Measurements from ENCODE around the gene SAMMSON. TPM values are rescaled to one million over a fixed set of nuclear protein-coding genes. Genes with fewer than 3 reads are reported as not detected.

Gene SAMMSON
- 3.4 and 12.0 TPM in 2 replicates for total RNA-seq (2011; cell fraction: chromatin; rRNA removed; ENCODE audit: low replicate concordance)
- total RNA-seq (2011; cell fraction: nucleolus; rRNA removed), result 1.8 and 3.3 TPM in 2 replicates
- total RNA-seq (2011; cell fraction: nucleoplasm; rRNA removed), result 8.1 and 10.4 TPM in 2 replicates
- total RNA-seq (2014; rRNA removed) (0.90 and 2.0 TPM in 2 replicates), total RNA-seq (2014; rRNA removed; fragmentation: Illumina TruSeq; extraction: Trizol) (4.4 and 4.8 TPM in 2 replicates), total RNA-seq (2015; rRNA removed; fragmentation: Illumina TruSeq; extraction: Trizol) (2.3 and 2.4 TPM in 2 replicates), total RNA-seq (2021) (1.3 and 1.8 TPM in 2 replicates), polyA plus RNA-seq (2011; rRNA removed) (0.65 TPM in 1 of 2 replicates, not detected in the other), polyA plus RNA-seq (2014; fragmentation: Illumina TruSeq; extraction: Trizol) (1.7 and 2.0 TPM in 2 replicates), polyA plus RNA-seq (2014; fragmentation: Nextera tagmentation; extraction: Ambion mirVana) (1 to 10 TPM; 1.3 to 1.9 TPM), polyA plus RNA-seq (2014; rRNA removed) (1.9 and 2.2 TPM in 2 replicates), polyA minus RNA-seq (2011; rRNA and poly(A)+ RNA removed) (0.54 and 2.9 TPM in 2 replicates), Bru-seq, nascent RNA (percentile 39 among the genes with signal in this experiment), BruChase-seq, experiment 1, labeled RNA remaining after a 2-hour chase (percentile 43 among the genes with signal in this experiment), BruChase-seq, experiment 2, labeled RNA remaining after a 6-hour chase (percentile 44 among the genes with signal in this experiment)
- polyA plus RNA-seq (2011; cell fraction: cytosol; rRNA removed), result 0.12 TPM in 1 of 2 replicates, not detected in the other
- 0.27 and 1.1 TPM in 2 replicates for polyA plus RNA-seq (2011; cell fraction: nucleus; rRNA removed)
- 0.70 and 1.4 TPM in 2 replicates for polyA plus RNA-seq (2012)
- polyA minus RNA-seq (2011; cell fraction: cytosol; rRNA and poly(A)+ RNA removed), result 0.86 TPM in 1 of 2 replicates, not detected in the other
- 1.00 and 3.8 TPM in 2 replicates for polyA minus RNA-seq (2011; cell fraction: nucleus; rRNA and poly(A)+ RNA removed)
- long read RNA-seq, experiment 1, partial matches to known transcripts, result 0 of 10 reads
- long read RNA-seq, experiment 1, other reads (novel, unspliced or antisense), result 9 of 10 reads
- long read RNA-seq, experiment 2, partial matches to known transcripts, result 0 of 1 reads
- long read RNA-seq, experiment 2, other reads (novel, unspliced or antisense), result 1 of 1 reads
- long read RNA-seq, experiment 3, partial matches to known transcripts, result 0 of 1 reads
- long read RNA-seq, experiment 3, other reads (novel, unspliced or antisense), result 1 of 1 reads

DNA sequence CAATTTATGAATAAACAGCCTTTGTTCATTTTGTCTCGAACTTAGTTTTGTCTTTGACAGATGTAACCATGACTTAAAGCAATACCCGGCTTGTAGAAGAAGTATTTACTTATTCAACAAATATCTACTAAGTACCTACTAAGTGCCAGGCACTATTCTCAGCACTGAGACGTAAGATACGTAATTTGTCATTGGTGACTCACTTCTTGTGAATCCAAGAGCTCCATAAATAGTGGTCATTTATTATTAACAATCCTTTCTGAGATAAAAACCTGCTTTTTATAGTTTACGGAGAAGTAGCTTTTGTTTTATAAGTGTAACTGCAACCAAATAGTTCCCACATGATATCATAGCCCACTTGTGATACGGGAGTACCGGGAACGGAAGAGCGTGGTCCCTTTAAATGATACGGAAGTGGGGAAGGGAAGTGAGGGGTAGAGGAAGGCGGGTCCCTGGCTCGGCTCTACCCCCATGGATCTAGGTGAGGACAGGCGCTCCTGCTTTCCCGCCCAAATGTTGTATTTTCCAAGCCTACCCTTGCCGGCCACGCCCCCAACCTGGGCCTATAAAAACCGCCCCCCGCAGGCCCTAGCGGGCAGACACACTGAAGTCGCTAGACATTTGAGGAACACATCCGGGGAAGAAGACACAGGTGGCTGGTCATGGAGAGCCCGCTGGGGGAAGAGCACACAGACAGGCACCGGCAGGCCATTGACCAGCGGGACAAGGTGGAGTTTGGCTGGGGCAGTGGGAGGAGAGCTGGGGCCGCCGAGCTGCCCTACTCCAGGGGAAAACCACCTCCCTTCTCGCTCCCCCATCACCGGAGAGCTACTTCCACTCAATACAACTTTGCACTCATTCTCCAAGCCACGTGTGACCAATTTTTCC lies at the start of gene SAMMSON:
TSS of gene SAMMSON (plus strand) at position 594 of the 888 bp plus-strand sequence.
- Histone ChIP-seq H3K4me3 (peak within 1 kb of the TSS; percentile 53), H3K9me1 (ENCODE audit: control insufficient read depth, insufficient read depth, low read length) (no peaks in the 10 kb centered on the region), H2AFZ (ENCODE audit: low read depth, low read length) (peak within 1 kb of the TSS; percentile 82), H3K9ac (ENCODE audit: insufficient read depth in 1 of 2, low read depth in 2 of 2, low read length in 2 of 2) (peak within 1 kb of the TSS; percentile 75 to 93), H3K79me2 (ENCODE audit: control insufficient read depth, insufficient read depth, low read length) (no peaks in the 10 kb centered on the region), H3K27ac (ENCODE audit: extremely low read depth, low read depth, low read length) (peak within 1 kb of the TSS; percentile 79), H3K9me3 (replicated peaks; ENCODE audit: control insufficient read depth, insufficient read depth, low read depth, low read length) (no peaks in the 10 kb centered on the region; the same call in 1 of the 2 replicates), H4K20me1 (replicated peaks; ENCODE audit: control insufficient read depth, insufficient read depth, low read length) (no peaks in the 10 kb centered on the region), H3K4me1 (replicated peaks in 1 of 2; ENCODE audit: control insufficient read depth in 2 of 2, insufficient read depth in 2 of 2, low read length in 2 of 2) (peaks cover 0 to 5% of the 10 kb centered on the region in 2 experiments; a peak in 2 of 5 replicates), H3K27me3 (ENCODE audit: control insufficient read depth in 2 of 2, insufficient read depth in 2 of 2, low read length in 2 of 2) (no peaks in the 10 kb centered on the region), H3K4me2 (ENCODE audit: insufficient read depth, low read length) (peak within 1 kb of the TSS; percentile 85), H3K36me3 (ENCODE audit: control insufficient read depth, insufficient read depth, low read length) (no peaks in the 10 kb centered on the region)
- peak; percentile 93 for ATAC-seq
- 5% methylated on average over 18 of the region's 29 CpGs for WGBS (ENCODE audit: insufficient coverage, low coverage, missing lambda C conversion rate)
- in situ Hi-C loops (cut with MboI) (no loop called here), intact Hi-C loops (cut with micrococcal nuclease) (no loop called here)
- ChIA-PET POLR2A (interaction anchor here (0.7 to 3.3 kb wide), 6 partner anchors 8 to 346 kb away, joined by 3 to 8 read pairs (median 4); no protein-coding TSS in a partner anchor), CTCF (ENCODE audit: low intra/inter-chr PET ratio) (no interaction called here)
- peak; percentile 76 to 94 (median 82) for DNase-seq (ENCODE audit: extremely low read depth in 1 of 4, low spot score in 3 of 4)
- no TSS peak for BruUV-seq (replicated peaks)
- peak; percentile 95 for FAIRE-seq
- no peak for TF ChIP-seq RBM25 (IDR thresholded peaks at IDR 0.05; ENCODE audit: low read depth, low read length, severe bottlenecking)
- TF ChIP-seq POLR2H (tag; IDR thresholded peaks at IDR 0.05; ENCODE audit: low read depth), result peak; percentile 97
- no peak for TF ChIP-seq ZNF41 (CRISPR knock-in tag; conservative IDR thresholded peaks at IDR 0.05)
- TF ChIP-seq, protein P1, sequence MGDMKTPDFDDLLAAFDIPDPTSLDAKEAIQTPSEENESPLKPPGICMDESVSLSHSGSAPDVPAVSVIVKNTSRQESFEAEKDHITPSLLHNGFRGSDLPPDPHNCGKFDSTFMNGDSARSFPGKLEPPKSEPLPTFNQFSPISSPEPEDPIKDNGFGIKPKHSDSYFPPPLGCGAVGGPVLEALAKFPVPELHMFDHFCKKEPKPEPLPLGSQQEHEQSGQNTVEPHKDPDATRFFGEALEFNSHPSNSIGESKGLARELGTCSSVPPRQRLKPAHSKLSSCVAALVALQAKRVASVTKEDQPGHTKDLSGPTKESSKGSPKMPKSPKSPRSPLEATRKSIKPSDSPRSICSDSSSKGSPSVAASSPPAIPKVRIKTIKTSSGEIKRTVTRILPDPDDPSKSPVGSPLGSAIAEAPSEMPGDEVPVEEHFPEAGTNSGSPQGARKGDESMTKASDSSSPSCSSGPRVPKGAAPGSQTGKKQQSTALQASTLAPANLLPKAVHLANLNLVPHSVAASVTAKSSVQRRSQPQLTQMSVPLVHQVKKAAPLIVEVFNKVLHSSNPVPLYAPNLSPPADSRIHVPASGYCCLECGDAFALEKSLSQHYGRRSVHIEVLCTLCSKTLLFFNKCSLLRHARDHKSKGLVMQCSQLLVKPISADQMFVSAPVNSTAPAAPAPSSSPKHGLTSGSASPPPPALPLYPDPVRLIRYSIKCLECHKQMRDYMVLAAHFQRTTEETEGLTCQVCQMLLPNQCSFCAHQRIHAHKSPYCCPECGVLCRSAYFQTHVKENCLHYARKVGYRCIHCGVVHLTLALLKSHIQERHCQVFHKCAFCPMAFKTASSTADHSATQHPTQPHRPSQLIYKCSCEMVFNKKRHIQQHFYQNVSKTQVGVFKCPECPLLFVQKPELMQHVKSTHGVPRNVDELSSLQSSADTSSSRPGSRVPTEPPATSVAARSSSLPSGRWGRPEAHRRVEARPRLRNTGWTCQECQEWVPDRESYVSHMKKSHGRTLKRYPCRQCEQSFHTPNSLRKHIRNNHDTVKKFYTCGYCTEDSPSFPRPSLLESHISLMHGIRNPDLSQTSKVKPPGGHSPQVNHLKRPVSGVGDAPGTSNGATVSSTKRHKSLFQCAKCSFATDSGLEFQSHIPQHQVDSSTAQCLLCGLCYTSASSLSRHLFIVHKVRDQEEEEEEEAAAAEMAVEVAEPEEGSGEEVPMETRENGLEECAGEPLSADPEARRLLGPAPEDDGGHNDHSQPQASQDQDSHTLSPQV (IDR thresholded peaks at IDR 0.05), result peak; percentile 43; the same call in 1 of the 2 replicates
- TF ChIP-seq POLR2AphosphoS5 (IDR thresholded peaks at IDR 0.05; ENCODE audit: control insufficient read depth, insufficient read depth, low read depth, low read length), result peak; percentile 99
- TF ChIP-seq, protein P2, sequence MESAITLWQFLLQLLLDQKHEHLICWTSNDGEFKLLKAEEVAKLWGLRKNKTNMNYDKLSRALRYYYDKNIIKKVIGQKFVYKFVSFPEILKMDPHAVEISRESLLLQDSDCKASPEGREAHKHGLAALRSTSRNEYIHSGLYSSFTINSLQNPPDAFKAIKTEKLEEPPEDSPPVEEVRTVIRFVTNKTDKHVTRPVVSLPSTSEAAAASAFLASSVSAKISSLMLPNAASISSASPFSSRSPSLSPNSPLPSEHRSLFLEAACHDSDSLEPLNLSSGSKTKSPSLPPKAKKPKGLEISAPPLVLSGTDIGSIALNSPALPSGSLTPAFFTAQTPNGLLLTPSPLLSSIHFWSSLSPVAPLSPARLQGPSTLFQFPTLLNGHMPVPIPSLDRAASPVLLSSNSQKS (CRISPR knock-in tag; IDR thresholded peaks at IDR 0.05), result no peak
- no peak for TF ChIP-seq ZNF76 (CRISPR knock-in tag; IDR thresholded peaks at IDR 0.05; ENCODE audit: borderline replicate concordance)
- no peak for TF ChIP-seq STAT5A (IDR thresholded peaks at IDR 0.05; ENCODE audit: borderline replicate concordance, low read length)
- TF ChIP-seq CHD4 (IDR thresholded peaks at IDR 0.05; ENCODE audit: insufficient read depth, insufficient replicate concordance, low read depth, low read length, poor library complexity, severe bottlenecking), result no peak
- TF ChIP-seq GATAD2A (IDR thresholded peaks at IDR 0.05), result no peak

All from K562 (cell line).